Measurements from ENCODE around the gene WDR6.
A peak's percentile ranks its signal among the peaks of the same experiment; 100 is the strongest.

The WDR6 gene

GRCh38 chr3:48983096-48983495 lies 24.1 kb upstream of the WDR6 start:
- DNase-seq (ENCODE audit: low read depth), result no peak
- TF ChIP-seq CTCF (IDR thresholded peaks at IDR 0.05; ENCODE audit: low read length, missing control alignments), result no peak
- no peak overlapping the region for H3K4me3 ChIP-seq (replicated peaks; ENCODE audit: low read depth, low read length)

GRCh38 chr3:48984663-48985062 lies 22.5 kb upstream of the WDR6 start:
- no peak for DNase-seq (ENCODE audit: low read depth)
- no peak for TF ChIP-seq CTCF (IDR thresholded peaks at IDR 0.05; ENCODE audit: low read length, missing control alignments)
- no peak overlapping the region for H3K4me3 ChIP-seq (replicated peaks; ENCODE audit: low read depth, low read length)

- no peak for TF ChIP-seq CTCF (IDR thresholded peaks at IDR 0.05; ENCODE audit: low read length, missing control alignments)
- no peak overlapping the region for H3K4me3 ChIP-seq (replicated peaks; ENCODE audit: low read depth, low read length)
- DNase-seq (ENCODE audit: low read depth), result no peak
Observed at GRCh38 chr3:48985831-48986376, 21.3 kb upstream of the WDR6 start.

GRCh38 chr3:48989126-48989795 lies 17.9 kb upstream of the WDR6 start:
- TF ChIP-seq CTCF (IDR thresholded peaks at IDR 0.05; ENCODE audit: low read length, missing control alignments), result no peak

GRCh38 chr3:48989796-48990635 lies 17.2 kb upstream of the WDR6 start, which contains the start of gene P4HTM:
Gene P4HTM (plus strand): TSS chr3:48990241. CDS start chr3:48990257, 16 bp downstream.
- H3K4me3 ChIP-seq (replicated peaks; ENCODE audit: low read depth, low read length), result peak within 1 kb of the TSS; percentile 69
- DNase-seq (ENCODE audit: low read depth), result peak; percentile 95
- peak; percentile 51 for TF ChIP-seq CTCF (IDR thresholded peaks at IDR 0.05; ENCODE audit: low read length, missing control alignments)

More at GRCh38 chr3:48989126-48989795, 17.9 kb upstream of the WDR6 start:
- H3K4me3 ChIP-seq (replicated peaks; ENCODE audit: low read depth, low read length), result peak overlapping the region; percentile 69
- no peak for DNase-seq (ENCODE audit: low read depth)

GRCh38 chr3:48990636-48991469 lies 16.3 kb upstream of the WDR6 start:
- no peak for TF ChIP-seq CTCF (IDR thresholded peaks at IDR 0.05; ENCODE audit: low read length, missing control alignments)
- DNase-seq (ENCODE audit: low read depth), result peak; percentile 20
- H3K4me3 ChIP-seq (replicated peaks; ENCODE audit: low read depth, low read length), result peak overlapping the region; percentile 69

All from fibroblast of pulmonary artery (primary cell).